Endothelial cell of umbilical vein (primary cell): Measurements from ENCODE around the gene NOLC1.

Experiments
- CTCF ChIP-seq, 2 donors: IDR thresholded peaks; 1 replicate in 1 of 2; 2 replicates in 1 of 2; pipeline ENCODE4 v1.5.1; 2011; ENCODE audit warnings: low read length in 2 of 2, mild to moderate bottlenecking in 2 of 2, moderate library complexity in 2 of 2, control low read depth in 1 of 2, inconsistent platforms in 1 of 2, low read depth in 1 of 2; ENCODE audit not compliant: insufficient read depth in 1 of 2; ENCODE audit errors: extremely low read depth in 1 of 2
- EZH2 ChIP-seq: IDR thresholded peaks from 2 replicates; pipeline ENCODE4 v1.6.1; 2012; ENCODE audit warnings: borderline replicate concordance, low read depth, mild to moderate bottlenecking, moderate library complexity, low read length, inconsistent platforms; ENCODE audit not compliant: severe bottlenecking
- MAX ChIP-seq: IDR thresholded peaks from 2 replicates; pipeline ENCODE4 v1.6.1; 2011; ENCODE audit not compliant: insufficient read depth, insufficient read length

GRCh38 chr10:102185272-102185671, 33.1 kb downstream of the NOLC1 start:
- TF ChIP-seq CTCF (IDR thresholded peaks at IDR 0.05; ENCODE audit: extremely low read depth in 1 of 2, insufficient read depth in 1 of 2, low read depth in 1 of 2, low read length in 2 of 2) (no peak), EZH2 (no peak), MAX (no peak)
